GM12801 (cell line): ENCODE data around the gene CNTNAP5.

ENCODE experiments used
- CTCF ChIP-seq: IDR thresholded peaks from one replicate; pipeline ENCODE4 v1.5.1; 2011; ENCODE audit warnings: control low read depth; ENCODE audit not compliant: insufficient read length; ENCODE audit errors: extremely low read depth

CNTNAP5 gene

GRCh38 chr2:124547700-124548099 lies 522.6 kb downstream of the CNTNAP5 start:
- no peak for TF ChIP-seq CTCF

- TF ChIP-seq CTCF = no peak
Observed at GRCh38 chr2:124558277-124558905, 533.3 kb downstream of the CNTNAP5 start.

GRCh38 chr2:124559236-124559635 lies 534.1 kb downstream of the CNTNAP5 start:
- no peak for TF ChIP-seq CTCF

GRCh38 chr2:124560592-124561112 lies 535.6 kb downstream of the CNTNAP5 start:
- TF ChIP-seq CTCF = no peak

- no peak for TF ChIP-seq CTCF
Observed at GRCh38 chr2:124561486-124561885, 536.4 kb downstream of the CNTNAP5 start.

GRCh38 chr2:124563426-124563825 lies 538.3 kb downstream of the CNTNAP5 start:
- no peak for TF ChIP-seq CTCF

- TF ChIP-seq CTCF = no peak
Observed at GRCh38 chr2:124566518-124566970, 541.5 kb downstream of the CNTNAP5 start.
